BE2C (cell line): ENCODE results near the gene CIB2.

Source experiments
- DNase-seq: peaks from one replicate; pipeline ENCODE4 v3.0.0-alpha.2; 2020
- H3K27me3 ChIP-seq: fragments of 250-450 bp; sonication (Bioruptor Pico); 2 replicates; pipeline ENCODE4 v1.5.1; 2020; ENCODE audit warnings: mild to moderate bottlenecking
- H3K36me3 ChIP-seq: fragments of 250-450 bp; sonication (Bioruptor Pico); 2 replicates; pipeline ENCODE4 v1.5.1; 2020; ENCODE audit warnings: mild to moderate bottlenecking
- H3K4me1 ChIP-seq: fragments of 250-450 bp; sonication (Bioruptor Pico); 2 replicates; pipeline ENCODE4 v1.5.1; 2020
- H3K4me3 ChIP-seq: 2 replicates; pipeline ENCODE4 v1.5.1; 2011; ENCODE audit warnings: low read depth, low read length
- H3K9me3 ChIP-seq: fragments of 250-450 bp; sonication (Bioruptor Pico); 2 replicates; pipeline ENCODE4 v1.5.1; 2020
- CTCF ChIP-seq: IDR thresholded peaks from 2 replicates; pipeline ENCODE4 v1.5.1; 2012; ENCODE audit warnings: mild to moderate bottlenecking, low read depth, low read length

CIB2 gene

GRCh38 chr15:78085928-78086327 lies 45.3 kb downstream of the CIB2 start:
- no peak for DNase-seq
- Histone ChIP-seq H3K36me3 (no peaks in the 10 kb centered on the region), H3K9me3 (no peaks in the 10 kb centered on the region), H3K27me3 (no peaks in the 10 kb centered on the region), H3K4me1 (no peaks in the 10 kb centered on the region), H3K4me3 (no peak overlapping the region)
- TF ChIP-seq CTCF = no peak

GRCh38 chr15:78084449-78084750 lies 46.8 kb downstream of the CIB2 start:
- H3K4me1 ChIP-seq = no peaks in the 10 kb centered on the region
- TF ChIP-seq CTCF = no peak
- H3K36me3 ChIP-seq = no peaks in the 10 kb centered on the region
- no peak overlapping the region for H3K4me3 ChIP-seq
- no peak for DNase-seq
- H3K9me3 ChIP-seq = no peaks in the 10 kb centered on the region
- no peaks in the 10 kb centered on the region for H3K27me3 ChIP-seq

GRCh38 chr15:78083687-78084448 lies 47.4 kb downstream of the CIB2 start:
- Histone ChIP-seq H3K27me3 (no peaks in the 10 kb centered on the region), H3K36me3 (no peaks in the 10 kb centered on the region), H3K4me3 (no peak overlapping the region), H3K9me3 (no peaks in the 10 kb centered on the region), H3K4me1 (no peaks in the 10 kb centered on the region)
- no peak for DNase-seq
- TF ChIP-seq CTCF = no peak

GRCh38 chr15:78083186-78083585 lies 48.1 kb downstream of the CIB2 start:
- Histone ChIP-seq H3K9me3 (no peaks in the 10 kb centered on the region), H3K36me3 (no peaks in the 10 kb centered on the region), H3K4me1 (no peaks in the 10 kb centered on the region), H3K4me3 (no peak overlapping the region), H3K27me3 (no peaks in the 10 kb centered on the region)
- no peak for DNase-seq
- no peak for TF ChIP-seq CTCF

- TF ChIP-seq CTCF = no peak
- Histone ChIP-seq H3K4me1 (no peaks in the 10 kb centered on the region), H3K27me3 (no peaks in the 10 kb centered on the region), H3K4me3 (no peak overlapping the region), H3K36me3 (no peaks in the 10 kb centered on the region), H3K9me3 (no peaks in the 10 kb centered on the region)
- DNase-seq = no peak
These were observed 48.5 kb downstream of the CIB2 start for GRCh38 chr15:78082743-78083110.

GRCh38 chr15:78082106-78082742 lies 49.0 kb downstream of the CIB2 start:
- no peak for TF ChIP-seq CTCF
- no peak for DNase-seq
- no peak overlapping the region for H3K4me3 ChIP-seq
- no peaks in the 10 kb centered on the region for H3K36me3 ChIP-seq
- H3K4me1 ChIP-seq = no peaks in the 10 kb centered on the region
- no peaks in the 10 kb centered on the region for H3K27me3 ChIP-seq
- no peaks in the 10 kb centered on the region for H3K9me3 ChIP-seq
